ENCODE results near the gene MAMLD1. TPM values are rescaled to one million over a fixed set of nuclear protein-coding genes. Genes with fewer than 3 reads are reported as not detected.

The MAMLD1 gene
- total RNA-seq, 4 donors from 2014 or later: 0.38 to 2.5 (median 0.75) TPM

GRCh38 chrX:150377005-150377404 lies 13.9 kb downstream of the MAMLD1 start:
- TF ChIP-seq POLR2A (IDR thresholded peaks at IDR 0.05) (no peak), CTCF (IDR thresholded peaks at IDR 0.05) (no peak)
- H3K4me1 ChIP-seq: no peaks in the 10 kb centered on the region
- no peaks in the 10 kb centered on the region for H3K9me3 ChIP-seq
- no peak overlapping the region for H3K27ac ChIP-seq
- H3K4me3 ChIP-seq: no peak overlapping the region
- H3K27me3 ChIP-seq: no peaks in the 10 kb centered on the region
- DNase-seq: no peak
- no peaks in the 10 kb centered on the region for H3K36me3 ChIP-seq

DNA sequence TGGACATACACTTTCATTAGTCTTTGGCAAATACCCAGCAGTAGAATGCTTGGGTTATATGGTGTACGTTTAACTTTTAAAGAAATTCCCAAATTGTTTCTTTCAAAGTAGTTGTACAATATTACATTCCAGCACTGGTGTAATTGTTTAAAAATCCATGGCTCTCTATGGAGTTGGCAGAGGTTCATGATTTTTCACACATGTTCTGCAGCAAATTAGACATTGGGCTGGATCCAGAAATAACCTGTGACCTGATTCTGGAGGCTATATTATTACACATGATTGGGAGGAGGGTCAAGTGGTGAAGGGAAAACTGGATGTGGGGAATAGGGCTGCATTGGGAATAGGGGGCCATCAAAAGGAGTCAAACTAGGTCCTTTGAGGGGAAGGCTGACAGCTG lies 41.9 kb downstream of the MAMLD1 start:
- no peak for TF ChIP-seq CTCF (IDR thresholded peaks at IDR 0.05)
- TF ChIP-seq POLR2A (IDR thresholded peaks at IDR 0.05): no peak
- Histone ChIP-seq H3K27ac (no peak overlapping the region), H3K4me1 (no peaks in the 10 kb centered on the region), H3K36me3 (no peaks in the 10 kb centered on the region), H3K27me3 (no peaks in the 10 kb centered on the region), H3K4me3 (no peak overlapping the region), H3K9me3 (no peaks in the 10 kb centered on the region)
- DNase-seq: no peak

- Histone ChIP-seq H3K27me3 (no peaks in the 10 kb centered on the region), H3K9me3 (no peaks in the 10 kb centered on the region), H3K27ac (no peak overlapping the region), H3K36me3 (no peaks in the 10 kb centered on the region), H3K4me3 (no peak overlapping the region), H3K4me1 (no peaks in the 10 kb centered on the region)
- DNase-seq: no peak
- no peak for TF ChIP-seq CTCF (IDR thresholded peaks at IDR 0.05)
- no peak for TF ChIP-seq POLR2A (IDR thresholded peaks at IDR 0.05)
Measured at GRCh38 chrX:150405576-150405975, 42.5 kb downstream of the MAMLD1 start.

DNA sequence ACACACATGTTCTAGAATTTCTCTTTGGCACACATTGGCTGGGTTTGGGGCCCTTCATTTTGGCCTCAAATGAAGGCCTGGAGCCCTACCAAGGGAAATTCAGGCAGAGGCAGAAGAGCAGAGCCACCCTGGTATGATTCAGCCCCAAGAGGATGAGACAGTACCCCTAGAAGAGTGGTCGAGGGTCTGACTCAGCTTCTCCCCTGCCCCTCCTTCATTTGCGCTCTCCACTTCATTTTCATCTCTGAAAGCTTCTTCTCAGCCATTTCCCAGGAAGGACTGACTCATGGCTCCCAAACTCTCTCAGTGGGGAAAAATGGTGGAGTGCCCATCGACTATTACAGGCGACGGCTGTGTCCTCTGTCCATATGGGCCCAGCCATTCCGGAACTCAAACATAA lies 43.5 kb downstream of the MAMLD1 start:
- TF ChIP-seq CTCF (IDR thresholded peaks at IDR 0.05): no peak
- TF ChIP-seq POLR2A (IDR thresholded peaks at IDR 0.05): no peak
- H3K27me3 ChIP-seq: no peaks in the 10 kb centered on the region
- no peaks in the 10 kb centered on the region for H3K4me1 ChIP-seq
- no peaks in the 10 kb centered on the region for H3K36me3 ChIP-seq
- no peak for DNase-seq
- H3K27ac ChIP-seq: no peak overlapping the region
- no peaks in the 10 kb centered on the region for H3K9me3 ChIP-seq
- no peak overlapping the region for H3K4me3 ChIP-seq

GRCh38 chrX:150408007-150408406 lies 44.9 kb downstream of the MAMLD1 start:
- Histone ChIP-seq H3K27ac (no peak overlapping the region), H3K4me3 (no peak overlapping the region), H3K27me3 (no peaks in the 10 kb centered on the region), H3K9me3 (no peaks in the 10 kb centered on the region), H3K36me3 (no peaks in the 10 kb centered on the region), H3K4me1 (no peaks in the 10 kb centered on the region)
- no peak for DNase-seq
- TF ChIP-seq POLR2A (IDR thresholded peaks at IDR 0.05) (no peak), CTCF (IDR thresholded peaks at IDR 0.05) (no peak)

DNA sequence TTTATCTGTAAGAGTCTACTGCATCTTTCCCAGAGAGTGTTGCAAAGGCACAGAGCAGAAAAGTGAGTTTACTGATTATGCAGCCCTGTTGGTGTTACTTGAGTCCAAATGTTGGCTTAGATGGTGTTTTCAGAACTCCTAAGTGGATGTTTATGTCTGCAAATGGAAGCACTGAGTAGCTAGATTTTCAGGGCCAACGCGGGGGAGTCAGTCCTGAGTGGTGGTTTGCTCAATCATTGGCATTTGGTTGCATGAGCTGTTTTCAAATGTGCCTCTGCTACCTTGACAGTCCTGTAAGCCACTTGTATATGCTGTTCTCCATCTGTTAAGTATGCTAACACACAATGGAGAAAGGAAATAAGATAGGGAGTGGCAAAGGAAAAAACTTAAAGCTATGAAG lies 45.4 kb downstream of the MAMLD1 start:
- Histone ChIP-seq H3K9me3 (no peaks in the 10 kb centered on the region), H3K27me3 (no peaks in the 10 kb centered on the region), H3K27ac (no peak overlapping the region), H3K4me1 (no peaks in the 10 kb centered on the region), H3K36me3 (no peaks in the 10 kb centered on the region), H3K4me3 (no peak overlapping the region)
- DNase-seq: no peak
- TF ChIP-seq CTCF (IDR thresholded peaks at IDR 0.05) (no peak), POLR2A (IDR thresholded peaks at IDR 0.05) (no peak)

All from Peyer's patch (tissue), 4 donors.